ENCODE results near the gene TBC1D24.
A peak's percentile ranks its signal among the peaks of the same experiment; 100 is the strongest.

Gene TBC1D24

DNA sequence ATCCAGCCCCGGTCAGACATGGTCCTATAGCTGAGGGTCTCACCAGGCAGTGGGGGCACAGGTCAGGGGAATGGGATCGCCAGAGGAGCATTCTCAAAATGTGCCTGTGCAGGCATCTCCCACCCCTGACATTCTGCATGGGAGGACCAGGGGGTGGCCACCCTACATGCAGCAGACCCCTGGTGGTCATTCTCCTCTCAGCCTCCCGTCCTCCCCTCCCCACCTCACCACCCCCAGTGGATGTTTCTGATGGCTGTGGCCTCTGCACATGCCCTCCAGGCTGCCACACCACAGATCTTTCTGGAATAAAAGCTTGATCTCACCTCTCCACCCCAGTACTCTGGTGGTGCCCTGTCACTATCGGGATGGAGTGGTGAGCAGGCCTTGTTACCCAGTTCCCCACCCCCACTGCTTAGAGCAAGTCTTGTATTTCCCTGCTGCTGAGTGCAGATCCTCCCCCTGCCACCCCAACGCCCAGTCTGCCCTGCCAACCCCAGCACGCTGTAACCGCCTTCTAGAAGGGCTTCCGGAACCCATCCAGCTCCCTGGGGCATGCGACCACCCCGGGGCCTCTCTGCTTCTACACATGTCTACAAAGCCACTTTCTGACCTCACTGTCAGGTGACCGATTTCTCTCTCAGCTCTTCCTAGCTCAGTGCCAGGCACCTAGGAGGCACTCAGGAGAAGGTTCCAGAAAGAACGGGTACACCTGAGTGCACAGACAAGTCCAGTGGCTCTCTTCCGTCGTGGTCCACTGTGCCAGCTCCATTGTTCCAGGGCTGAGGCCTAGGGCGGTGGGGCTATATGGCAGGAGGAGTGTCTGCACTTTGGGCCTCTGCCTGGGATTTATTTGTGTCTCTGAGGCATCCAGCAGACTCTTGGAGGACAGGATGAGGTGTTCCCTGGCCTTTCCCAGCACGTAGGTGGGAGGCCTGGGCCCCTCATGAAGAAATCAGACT is 9.3 kb downstream of the TBC1D24 start:
- DNase-seq (ENCODE audit: low spot score in 2 of 2) (no peak), ATAC-seq (replicated peaks; ENCODE audit: extremely low read depth, poor library complexity, severe bottlenecking) (no peak)
- H3K36me3 Mint-ChIP-seq (ENCODE audit: insufficient read depth): no peaks in the 10 kb centered on the region
- no peaks in the 10 kb centered on the region for H3K27me3 Mint-ChIP-seq
- peaks cover 41% of the 10 kb centered on the region for H3K4me1 Mint-ChIP-seq
- no peaks in the 10 kb centered on the region for H3K9me3 Mint-ChIP-seq
- H3K27ac Mint-ChIP-seq (ENCODE audit: low read depth): no peak overlapping the region
- H3K4me3 Mint-ChIP-seq: no peak overlapping the region

DNA sequence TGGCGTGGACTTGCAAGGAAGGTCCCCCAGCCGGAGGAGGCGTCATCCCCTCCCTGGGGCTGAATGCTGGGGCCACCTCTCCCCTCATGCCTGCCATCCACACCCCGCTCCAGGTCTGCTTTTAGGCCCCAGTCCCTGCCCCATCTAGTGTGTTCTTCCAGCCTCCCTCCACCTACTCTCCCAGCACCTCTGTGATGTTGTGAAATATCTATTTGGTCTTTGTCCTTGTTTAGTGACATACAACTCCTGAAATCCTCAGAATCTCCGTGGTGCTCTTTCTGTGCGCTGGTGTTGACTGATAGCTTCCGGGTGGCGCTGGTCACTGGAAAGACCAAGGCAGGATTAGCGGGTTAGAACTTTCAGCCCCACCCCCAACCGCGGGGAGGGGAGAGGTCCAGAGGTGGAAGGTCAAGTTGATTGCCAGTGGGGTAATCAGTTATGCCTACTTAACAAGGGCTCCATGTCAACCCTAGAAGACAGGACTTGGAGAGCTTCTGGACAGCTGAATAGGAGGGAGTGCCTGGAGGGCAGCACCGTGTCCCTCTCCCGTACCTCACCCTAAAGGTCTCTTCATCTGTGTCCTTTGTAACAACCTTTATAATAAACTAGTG is 10.1 kb downstream of the TBC1D24 start:
- H3K4me1 Mint-ChIP-seq: peaks cover 37% of the 10 kb centered on the region
- H3K27me3 Mint-ChIP-seq: no peaks in the 10 kb centered on the region
- DNase-seq (ENCODE audit: low spot score in 2 of 2): no peak
- ATAC-seq (replicated peaks; ENCODE audit: extremely low read depth, poor library complexity, severe bottlenecking): no peak
- no peak overlapping the region for H3K4me3 Mint-ChIP-seq
- no peaks in the 10 kb centered on the region for H3K36me3 Mint-ChIP-seq (ENCODE audit: insufficient read depth)
- no peaks in the 10 kb centered on the region for H3K9me3 Mint-ChIP-seq
- no peak overlapping the region for H3K27ac Mint-ChIP-seq (ENCODE audit: low read depth)

DNA sequence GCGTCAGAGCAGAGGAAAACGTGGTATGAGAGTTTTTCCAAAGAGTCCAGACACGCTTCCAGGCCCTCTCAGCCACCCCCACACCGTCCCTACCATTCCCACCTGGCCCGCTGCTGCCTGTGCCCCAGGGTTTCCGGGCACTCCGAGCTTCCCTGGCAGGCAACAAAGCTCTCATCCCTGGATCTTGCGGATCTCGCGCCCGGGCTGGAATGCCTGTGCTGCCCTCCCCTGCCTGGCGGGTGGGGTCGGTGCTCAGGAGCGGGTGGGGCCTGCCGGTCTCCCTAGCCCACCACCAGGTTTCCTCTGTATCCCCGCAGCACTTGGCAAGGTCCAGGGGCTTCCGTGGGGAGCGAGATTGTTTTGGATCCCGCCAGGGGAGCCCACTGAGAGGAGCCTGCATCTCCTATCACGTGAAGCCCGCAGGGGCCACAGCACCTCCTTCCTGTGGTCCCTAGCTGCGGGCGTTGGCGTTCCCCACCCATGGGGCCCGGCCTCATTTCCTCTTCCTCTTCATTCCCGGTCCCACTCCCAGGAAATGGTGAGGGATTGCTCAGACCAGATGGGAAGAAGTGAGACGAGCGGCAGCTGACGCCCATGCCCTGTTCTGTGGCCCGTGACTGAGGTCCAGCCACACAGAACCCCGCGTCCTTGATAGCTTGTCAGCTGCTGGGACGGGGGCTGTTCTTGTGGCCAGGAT is 11.0 kb downstream of the TBC1D24 start:
- Mint-ChIP-seq H3K4me3 (no peak overlapping the region), H3K27me3 (no peaks in the 10 kb centered on the region), H3K36me3 (ENCODE audit: insufficient read depth) (no peaks in the 10 kb centered on the region), H3K27ac (ENCODE audit: low read depth) (no peak overlapping the region), H3K9me3 (no peaks in the 10 kb centered on the region), H3K4me1 (peaks cover 31% of the 10 kb centered on the region)
- ATAC-seq (replicated peaks; ENCODE audit: extremely low read depth, poor library complexity, severe bottlenecking) (no peak), DNase-seq (ENCODE audit: low spot score in 2 of 2) (no peak)

DNA sequence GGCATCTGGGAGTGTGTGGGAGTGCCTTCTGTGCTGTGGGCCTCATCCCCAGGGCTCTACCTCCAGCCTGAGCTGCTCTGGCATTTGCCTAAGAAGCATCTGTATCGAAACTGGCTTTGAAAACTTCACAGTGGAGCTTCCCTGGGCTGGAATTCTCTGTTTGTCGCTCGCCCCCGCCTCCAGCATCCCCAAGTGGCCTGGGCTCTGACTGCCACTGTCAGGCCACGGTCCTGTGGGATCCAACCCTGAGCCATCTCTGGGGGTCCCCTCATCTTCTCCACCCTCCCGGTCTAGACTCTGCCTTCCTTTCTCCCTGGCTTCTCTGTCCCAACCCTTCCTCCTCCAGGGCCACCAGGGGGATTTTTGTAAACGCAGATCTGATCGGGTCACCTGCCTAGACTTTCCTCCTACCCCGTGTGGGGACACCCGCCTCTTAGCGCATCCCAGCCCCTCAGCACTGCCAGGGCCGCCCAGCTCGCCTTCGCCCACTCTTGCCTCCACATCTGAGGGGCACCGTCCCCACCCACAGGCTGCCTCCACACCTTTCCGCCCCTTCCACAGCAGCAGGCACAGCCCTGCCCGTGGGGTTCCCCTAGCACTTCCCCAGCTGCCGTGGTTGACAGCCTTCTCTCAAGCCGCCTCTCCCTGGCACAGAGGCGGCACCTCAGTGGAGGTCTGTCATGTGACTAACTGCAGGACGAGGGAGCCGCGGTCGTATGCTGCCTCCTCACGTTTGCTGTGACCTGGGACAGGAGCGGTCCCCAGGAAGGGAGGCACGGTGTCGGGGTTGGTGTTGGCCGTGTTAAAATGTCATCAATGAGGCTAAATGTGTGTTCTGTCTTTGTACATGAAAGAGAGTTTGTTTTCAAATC is 12.0 kb downstream of the TBC1D24 start:
- peak overlapping the region; percentile 29 for H3K4me3 Mint-ChIP-seq
- peaks cover 30% of the 10 kb centered on the region for H3K4me1 Mint-ChIP-seq
- H3K36me3 Mint-ChIP-seq (ENCODE audit: insufficient read depth): no peaks in the 10 kb centered on the region
- ATAC-seq (replicated peaks; ENCODE audit: extremely low read depth, poor library complexity, severe bottlenecking) (peak; percentile 99), DNase-seq (ENCODE audit: low spot score in 2 of 2) (peak; percentile 52 to 71)
- no peaks in the 10 kb centered on the region for H3K9me3 Mint-ChIP-seq
- no peaks in the 10 kb centered on the region for H3K27me3 Mint-ChIP-seq
- peak overlapping the region; percentile 84 for H3K27ac Mint-ChIP-seq (ENCODE audit: low read depth)

DNA sequence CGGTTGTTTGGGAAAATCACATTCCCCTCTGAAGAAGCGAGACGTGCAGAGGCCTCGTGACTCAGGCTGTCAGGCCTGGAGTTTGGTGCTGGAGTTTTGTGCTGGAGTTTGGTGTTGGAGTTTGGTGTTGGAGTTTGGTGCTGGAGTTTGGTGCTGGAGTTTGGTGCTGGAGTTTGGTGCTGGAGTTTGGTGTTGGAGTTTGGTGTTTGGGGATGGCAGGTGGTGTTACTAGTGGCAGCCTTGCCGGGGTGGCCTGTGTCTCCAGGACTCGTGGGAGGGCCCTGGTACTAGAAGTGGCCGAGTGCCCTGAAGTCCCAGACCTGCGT is 12.6 kb downstream of the TBC1D24 start:
- Mint-ChIP-seq H3K27me3 (no peaks in the 10 kb centered on the region), H3K4me3 (peak overlapping the region; percentile 29), H3K9me3 (no peaks in the 10 kb centered on the region), H3K36me3 (ENCODE audit: insufficient read depth) (peaks cover 2% of the 10 kb centered on the region), H3K4me1 (peaks cover 24% of the 10 kb centered on the region), H3K27ac (ENCODE audit: low read depth) (peak overlapping the region; percentile 84)
- DNase-seq (ENCODE audit: low spot score in 2 of 2) (no peak), ATAC-seq (replicated peaks; ENCODE audit: extremely low read depth, poor library complexity, severe bottlenecking) (no peak)

DNA sequence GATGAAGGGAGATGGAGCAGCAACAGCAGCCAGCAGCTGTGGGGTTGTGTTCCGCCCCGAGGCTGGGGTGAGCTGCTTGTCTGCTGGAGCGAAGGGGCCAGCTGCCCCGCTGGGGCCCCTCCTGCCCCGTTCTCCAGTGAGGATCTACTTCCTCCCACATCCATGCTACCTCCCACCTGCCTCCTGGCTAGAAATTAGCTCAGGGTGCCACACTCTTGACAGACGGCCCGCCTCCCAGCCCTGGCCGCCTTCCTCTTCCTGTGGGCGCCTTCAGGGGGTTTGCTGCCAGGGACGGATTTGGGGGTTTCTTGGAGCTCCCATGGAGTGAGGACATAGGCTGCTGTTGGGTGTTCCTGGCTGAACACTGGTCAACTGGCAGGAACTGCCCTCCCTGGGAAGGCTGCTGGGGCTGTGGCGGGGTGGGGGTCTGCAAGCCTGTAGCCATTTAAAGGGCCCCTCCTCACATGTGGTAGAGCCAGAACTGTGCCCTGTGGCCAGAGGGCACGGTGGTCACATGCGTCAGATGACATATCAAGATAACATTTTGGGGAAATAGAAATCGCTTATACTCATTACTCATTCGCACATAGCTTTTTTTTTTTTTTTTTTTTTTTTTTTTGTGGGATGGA is 13.1 kb downstream of the TBC1D24 start:
- DNase-seq (ENCODE audit: low spot score in 2 of 2) (no peak), ATAC-seq (replicated peaks; ENCODE audit: extremely low read depth, poor library complexity, severe bottlenecking) (no peak)
- Mint-ChIP-seq H3K27me3 (no peaks in the 10 kb centered on the region), H3K36me3 (ENCODE audit: insufficient read depth) (peaks cover 2% of the 10 kb centered on the region), H3K9me3 (no peaks in the 10 kb centered on the region), H3K4me3 (peak overlapping the region; percentile 29), H3K4me1 (peaks cover 19% of the 10 kb centered on the region), H3K27ac (ENCODE audit: low read depth) (peak overlapping the region; percentile 84)

DNA sequence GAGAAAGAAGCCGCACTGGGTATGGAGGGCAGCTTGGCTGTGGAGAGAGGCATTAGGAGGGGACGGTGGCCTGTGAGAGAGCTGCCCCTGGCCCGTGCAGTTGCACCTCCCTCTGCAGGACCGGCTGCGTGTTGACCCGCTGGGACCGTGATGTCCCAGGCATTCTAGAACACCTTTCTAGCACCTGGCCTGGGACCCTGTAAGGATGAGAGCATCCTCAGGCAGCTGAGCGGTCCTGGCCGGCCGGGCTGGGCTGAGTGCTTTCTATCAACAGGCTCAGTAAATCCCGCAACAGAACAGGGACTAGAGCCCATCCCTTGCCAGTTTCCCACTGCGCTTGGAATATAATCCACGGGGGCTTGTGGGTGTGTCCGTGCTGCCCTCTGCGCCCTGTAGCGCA is 14.7 kb downstream of the TBC1D24 start:
- DNase-seq (ENCODE audit: low spot score in 2 of 2) (no peak), ATAC-seq (replicated peaks; ENCODE audit: extremely low read depth, poor library complexity, severe bottlenecking) (no peak)
- no peak overlapping the region for H3K4me3 Mint-ChIP-seq
- H3K27me3 Mint-ChIP-seq: no peaks in the 10 kb centered on the region
- H3K27ac Mint-ChIP-seq (ENCODE audit: low read depth): no peak overlapping the region
- no peaks in the 10 kb centered on the region for H3K9me3 Mint-ChIP-seq
- peaks cover 2% of the 10 kb centered on the region for H3K36me3 Mint-ChIP-seq (ENCODE audit: insufficient read depth)
- peaks cover 18% of the 10 kb centered on the region for H3K4me1 Mint-ChIP-seq

DNA sequence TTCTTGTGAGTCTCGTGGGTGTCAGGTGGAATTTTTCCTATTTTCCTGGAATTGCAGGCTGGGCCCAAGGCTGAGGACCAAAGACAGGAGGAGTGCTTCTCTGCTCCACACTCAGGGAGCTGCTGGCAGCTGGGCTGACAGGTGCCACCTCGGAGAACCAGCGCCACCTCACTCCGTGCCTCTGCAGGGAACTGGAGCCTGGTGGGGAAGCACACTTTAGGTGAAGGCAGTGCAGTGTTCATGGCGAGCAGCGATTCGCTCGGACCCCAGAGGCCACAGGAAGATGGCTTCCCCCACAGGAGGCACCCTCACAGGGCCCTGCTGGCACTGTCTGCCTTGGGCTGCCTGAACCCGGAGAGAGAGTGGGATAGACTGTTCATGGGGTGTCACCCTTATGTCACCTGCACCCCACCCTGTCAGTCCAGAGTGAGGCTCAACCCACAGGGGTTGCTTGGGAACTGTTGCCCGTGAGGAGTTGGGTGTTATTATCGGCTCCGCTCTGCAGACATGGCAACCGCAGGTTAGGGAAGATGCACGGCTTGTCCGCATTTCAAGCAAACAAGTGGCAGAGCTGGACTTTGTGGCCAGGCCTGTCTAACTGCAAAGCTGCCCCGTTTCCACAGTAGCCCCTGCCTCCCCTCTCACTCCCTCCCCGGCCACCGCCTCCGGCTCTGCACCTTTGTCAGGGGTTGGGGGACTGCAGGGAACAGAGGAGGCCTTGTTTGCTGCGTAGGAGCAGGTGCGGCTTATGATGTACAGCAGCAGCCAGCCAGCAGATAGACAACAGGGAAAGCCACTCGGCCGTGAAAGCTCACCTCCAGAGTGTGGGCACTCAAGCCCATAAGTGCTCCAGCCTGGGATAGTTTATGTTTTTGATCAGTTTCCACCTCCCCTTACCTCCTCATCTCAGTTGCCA is 15.5 kb downstream of the TBC1D24 start:
- Mint-ChIP-seq H3K9me3 (no peaks in the 10 kb centered on the region), H3K36me3 (ENCODE audit: insufficient read depth) (peaks cover 2% of the 10 kb centered on the region), H3K27me3 (no peaks in the 10 kb centered on the region), H3K4me1 (peaks cover 13% of the 10 kb centered on the region), H3K27ac (ENCODE audit: low read depth) (no peak overlapping the region), H3K4me3 (no peak overlapping the region)
- no peak for DNase-seq (ENCODE audit: low spot score in 2 of 2)
- no peak for ATAC-seq (replicated peaks; ENCODE audit: extremely low read depth, poor library complexity, severe bottlenecking)

DNA sequence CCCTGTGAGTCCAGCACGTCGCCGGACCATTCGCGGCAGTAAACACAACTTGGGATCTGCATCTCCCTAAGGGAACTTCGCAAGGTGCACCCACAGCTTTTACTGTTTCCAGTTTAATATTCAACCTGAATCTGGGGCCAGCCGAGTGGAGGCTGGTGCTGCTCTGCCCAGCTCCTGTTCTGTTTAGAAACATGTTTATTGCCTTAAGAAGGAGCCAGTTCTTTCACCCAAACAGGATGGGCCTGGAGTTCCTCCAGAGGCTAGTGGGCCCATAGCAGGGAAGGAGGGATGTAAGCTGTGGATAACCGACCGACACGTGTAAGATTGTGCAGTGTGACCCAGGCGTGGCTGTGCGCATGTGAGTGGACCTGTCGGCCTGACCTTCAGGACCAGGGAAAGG is 17.4 kb downstream of the TBC1D24 start:
- Mint-ChIP-seq H3K27ac (ENCODE audit: low read depth) (no peak overlapping the region), H3K36me3 (ENCODE audit: insufficient read depth) (peaks cover 2% of the 10 kb centered on the region), H3K4me1 (peaks cover 5% of the 10 kb centered on the region), H3K27me3 (no peaks in the 10 kb centered on the region), H3K4me3 (no peak overlapping the region), H3K9me3 (no peaks in the 10 kb centered on the region)
- no peak for DNase-seq (ENCODE audit: low spot score in 2 of 2)
- ATAC-seq (replicated peaks; ENCODE audit: extremely low read depth, poor library complexity, severe bottlenecking): no peak

DNA sequence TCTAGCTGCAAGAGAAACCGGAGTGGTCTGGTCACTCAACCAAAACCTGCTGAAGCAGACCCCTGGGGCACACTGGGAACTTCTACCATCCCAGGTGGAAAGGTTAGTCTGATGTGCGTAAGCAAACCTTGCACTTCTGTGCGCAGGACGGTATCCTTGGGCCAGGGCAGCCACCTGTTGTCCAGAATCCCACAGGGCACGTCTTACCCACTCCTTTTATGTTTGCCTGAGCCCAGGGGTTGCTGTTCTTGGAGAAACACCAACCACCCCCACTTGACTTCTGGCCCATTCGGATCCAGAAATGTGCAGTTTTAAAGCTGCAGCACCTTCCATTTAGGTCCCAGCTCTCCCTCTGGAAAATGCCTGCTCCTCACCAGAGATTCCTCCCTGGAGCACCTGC is 18.7 kb downstream of the TBC1D24 start:
- DNase-seq (ENCODE audit: low spot score in 2 of 2) (no peak), ATAC-seq (replicated peaks; ENCODE audit: extremely low read depth, poor library complexity, severe bottlenecking) (no peak)
- no peak overlapping the region for H3K4me3 Mint-ChIP-seq
- peaks cover 2% of the 10 kb centered on the region for H3K36me3 Mint-ChIP-seq (ENCODE audit: insufficient read depth)
- no peak overlapping the region for H3K27ac Mint-ChIP-seq (ENCODE audit: low read depth)
- no peaks in the 10 kb centered on the region for H3K27me3 Mint-ChIP-seq
- no peaks in the 10 kb centered on the region for H3K4me1 Mint-ChIP-seq
- H3K9me3 Mint-ChIP-seq: no peaks in the 10 kb centered on the region

DNA sequence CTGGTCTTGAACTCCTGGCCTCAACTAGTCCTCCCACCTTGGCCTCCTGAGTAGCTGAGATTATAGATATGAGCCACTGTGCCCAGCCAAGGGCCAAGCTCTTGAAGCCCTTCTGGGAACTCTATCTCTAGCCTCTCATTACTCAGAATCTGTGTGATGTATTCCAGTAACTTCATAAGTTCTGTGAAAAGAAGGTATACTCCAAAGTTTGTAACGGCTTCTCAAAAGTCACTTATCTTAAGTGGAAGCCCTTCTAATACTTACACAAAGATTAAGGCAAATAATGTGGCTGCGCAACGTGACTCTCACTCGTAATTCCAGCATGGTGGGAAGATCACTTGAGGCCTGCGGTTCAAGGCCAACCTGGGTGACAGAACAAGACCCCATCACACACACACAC is 19.7 kb downstream of the TBC1D24 start:
- H3K9me3 Mint-ChIP-seq: no peaks in the 10 kb centered on the region
- DNase-seq (ENCODE audit: low spot score in 2 of 2) (no peak), ATAC-seq (replicated peaks; ENCODE audit: extremely low read depth, poor library complexity, severe bottlenecking) (no peak)
- no peaks in the 10 kb centered on the region for H3K27me3 Mint-ChIP-seq
- H3K4me3 Mint-ChIP-seq: no peak overlapping the region
- no peaks in the 10 kb centered on the region for H3K4me1 Mint-ChIP-seq
- peaks cover 3% of the 10 kb centered on the region for H3K36me3 Mint-ChIP-seq (ENCODE audit: insufficient read depth)
- H3K27ac Mint-ChIP-seq (ENCODE audit: low read depth): no peak overlapping the region

Data from central memory CD8-positive, alpha-beta T cell (primary cell).